Activated CD8-positive, alpha-beta T cell treated with anti-CD3 and anti-CD28 coated beads, Interleukin-2, amount 10 ng/mL, durations not matched to agents 7 days and 5 days (primary cell): ENCODE measurements around the gene ABI3BP. TPM values are rescaled to one million over a fixed set of nuclear protein-coding genes. Genes with fewer than 3 reads are reported as not detected.

Experiments used
- ATAC-seq: fragments of 150-1000 bp; cut with Tn5 transposase; one replicate; pipeline ENCODE4 v1.10.0; 2021; ENCODE audit warnings: moderate library complexity
- CTCF ChIA-PET: fragments of 350-600 bp; sonication (Branson Sonifier 250); formaldehyde crosslinking; loops from one replicate; lab custom pipeline; 2021; ENCODE audit warnings: antibody characterized with exemption; lab: Charles Lee
- POLR2A ChIA-PET: fragments of 350-600 bp; sonication (Branson Sonifier 250); formaldehyde crosslinking; loops from one replicate; lab custom pipeline; 2021; ENCODE audit warnings: antibody characterized with exemption; lab: Charles Lee
- DNase-seq: peaks from one replicate; pipeline ENCODE4 v3.0.0-alpha.2; 2020
- H3K27ac Mint-ChIP-seq: one replicate; pipeline ENCODE4 v1.8.0; 2021; ENCODE audit warnings: mild to moderate bottlenecking, mixed read lengths
- H3K27me3 Mint-ChIP-seq: one replicate; pipeline ENCODE4 v1.8.0; 2021; ENCODE audit warnings: low read depth, mixed read lengths
- H3K36me3 Mint-ChIP-seq: one replicate; pipeline ENCODE4 v1.8.0; 2021; ENCODE audit warnings: low read depth, mixed read lengths
- H3K4me1 Mint-ChIP-seq: one replicate; pipeline ENCODE4 v1.8.0; 2021; ENCODE audit warnings: low read depth, mixed read lengths
- H3K4me3 Mint-ChIP-seq: one replicate; pipeline ENCODE4 v1.8.0; 2021; ENCODE audit warnings: mild to moderate bottlenecking, mixed read lengths
- H3K9me3 Mint-ChIP-seq: one replicate; pipeline ENCODE4 v1.8.0; 2022; ENCODE audit warnings: mixed read lengths; ENCODE audit not compliant: insufficient read depth
- total RNA-seq, 2 experiments: library from RNA; stranded (reverse); gene quantifications; one replicate each; pipeline ENCODE4 v1.2.3, GENCODE V29; 2021

The ABI3BP gene
- total RNA-seq, 2 experiments from 2014 or later, result 0.16 TPM; not detected in 1

- Mint-ChIP-seq H3K9me3 (no peaks in the 10 kb centered on the region), H3K27ac (no peak overlapping the region), H3K36me3 (no peaks in the 10 kb centered on the region), H3K4me1 (no peaks in the 10 kb centered on the region), H3K27me3 (no peaks in the 10 kb centered on the region), H3K4me3 (no peak overlapping the region)
- POLR2A ChIA-PET, result no interaction called here
- ATAC-seq (no peak), DNase-seq (no peak)
- CTCF ChIA-PET, result no interaction called here
These were observed 11.9 kb downstream of the ABI3BP start for GRCh38 chr3:100981164-100981911.

- Mint-ChIP-seq H3K27ac (no peak overlapping the region), H3K4me1 (no peaks in the 10 kb centered on the region), H3K36me3 (no peaks in the 10 kb centered on the region), H3K9me3 (no peaks in the 10 kb centered on the region), H3K27me3 (peaks cover 4% of the 10 kb centered on the region), H3K4me3 (no peak overlapping the region)
- ATAC-seq (no peak), DNase-seq (no peak)
- ChIA-PET CTCF (no interaction called here), POLR2A (no interaction called here)
These were observed 15.1 kb downstream of the ABI3BP start for GRCh38 chr3:100978011-100978659.

GRCh38 chr3:100976611-100977010 lies 16.6 kb downstream of the ABI3BP start:
- no peaks in the 10 kb centered on the region for H3K4me1 Mint-ChIP-seq

GRCh38 chr3:100975714-100976113 lies 17.5 kb downstream of the ABI3BP start:
- Mint-ChIP-seq H3K9me3 (no peaks in the 10 kb centered on the region), H3K4me1 (no peaks in the 10 kb centered on the region), H3K27me3 (peaks cover 9% of the 10 kb centered on the region), H3K36me3 (no peaks in the 10 kb centered on the region), H3K4me3 (no peak overlapping the region), H3K27ac (no peak overlapping the region)
- ChIA-PET POLR2A (no interaction called here), CTCF (no interaction called here)
- DNase-seq, result no peak
- no peak for ATAC-seq

More at GRCh38 chr3:100976611-100977010, 16.6 kb downstream of the ABI3BP start:
- Mint-ChIP-seq H3K27ac (no peak overlapping the region), H3K36me3 (no peaks in the 10 kb centered on the region), H3K9me3 (no peaks in the 10 kb centered on the region), H3K27me3 (peaks cover 7% of the 10 kb centered on the region), H3K4me3 (no peak overlapping the region)
- ChIA-PET POLR2A (no interaction called here), CTCF (no interaction called here)
- ATAC-seq (no peak), DNase-seq (no peak)

- ATAC-seq, result no peak
- no peak overlapping the region for H3K27ac Mint-ChIP-seq
- H3K4me1 Mint-ChIP-seq, result no peaks in the 10 kb centered on the region
- H3K4me3 Mint-ChIP-seq, result no peak overlapping the region
- peaks cover 9% of the 10 kb centered on the region for H3K27me3 Mint-ChIP-seq
- H3K36me3 Mint-ChIP-seq, result no peaks in the 10 kb centered on the region
- ChIA-PET CTCF (no interaction called here), POLR2A (interaction anchor here (0.6 kb wide), 1 partner anchor 562 kb away, joined by 3 read pairs; no protein-coding TSS in a partner anchor)
- H3K9me3 Mint-ChIP-seq, result no peaks in the 10 kb centered on the region
- DNase-seq, result no peak
These were observed 19.6 kb downstream of the ABI3BP start for GRCh38 chr3:100973594-100973993.

- DNase-seq (no peak), ATAC-seq (no peak)
- Mint-ChIP-seq H3K4me1 (no peaks in the 10 kb centered on the region), H3K36me3 (no peaks in the 10 kb centered on the region), H3K27me3 (peaks cover 9% of the 10 kb centered on the region), H3K4me3 (no peak overlapping the region), H3K27ac (no peak overlapping the region), H3K9me3 (no peaks in the 10 kb centered on the region)
- ChIA-PET POLR2A (no interaction called here), CTCF (no interaction called here)
These were observed 20.4 kb downstream of the ABI3BP start for GRCh38 chr3:100972867-100973266.

GRCh38 chr3:100972301-100972844 lies 20.8 kb downstream of the ABI3BP start:
- ATAC-seq, result no peak

GRCh38 chr3:100971798-100972197 lies 21.4 kb downstream of the ABI3BP start:
- no peak for ATAC-seq
- H3K27ac Mint-ChIP-seq, result no peak overlapping the region

More at GRCh38 chr3:100972301-100972844, 20.8 kb downstream of the ABI3BP start:
- Mint-ChIP-seq H3K4me1 (no peaks in the 10 kb centered on the region), H3K36me3 (no peaks in the 10 kb centered on the region), H3K27me3 (peaks cover 9% of the 10 kb centered on the region), H3K27ac (no peak overlapping the region), H3K9me3 (no peaks in the 10 kb centered on the region), H3K4me3 (no peak overlapping the region)
- POLR2A ChIA-PET, result no interaction called here
- no peak for DNase-seq
- CTCF ChIA-PET, result no interaction called here

GRCh38 chr3:100970477-100970990 lies 22.7 kb downstream of the ABI3BP start:
- DNase-seq (no peak), ATAC-seq (no peak)
- ChIA-PET POLR2A (no interaction called here), CTCF (no interaction called here)
- Mint-ChIP-seq H3K4me3 (no peak overlapping the region), H3K9me3 (no peaks in the 10 kb centered on the region), H3K4me1 (no peaks in the 10 kb centered on the region), H3K27me3 (peaks cover 9% of the 10 kb centered on the region), H3K36me3 (no peaks in the 10 kb centered on the region), H3K27ac (no peak overlapping the region)

More at GRCh38 chr3:100971798-100972197, 21.4 kb downstream of the ABI3BP start:
- no peak for DNase-seq
- ChIA-PET CTCF (no interaction called here), POLR2A (no interaction called here)
- no peak overlapping the region for H3K4me3 Mint-ChIP-seq
- no peaks in the 10 kb centered on the region for H3K36me3 Mint-ChIP-seq
- H3K27me3 Mint-ChIP-seq, result peaks cover 9% of the 10 kb centered on the region
- no peaks in the 10 kb centered on the region for H3K9me3 Mint-ChIP-seq
- no peaks in the 10 kb centered on the region for H3K4me1 Mint-ChIP-seq

- ChIA-PET POLR2A (no interaction called here), CTCF (no interaction called here)
- Mint-ChIP-seq H3K27me3 (peaks cover 9% of the 10 kb centered on the region), H3K9me3 (no peaks in the 10 kb centered on the region), H3K27ac (no peak overlapping the region), H3K4me3 (no peak overlapping the region), H3K4me1 (no peaks in the 10 kb centered on the region), H3K36me3 (no peaks in the 10 kb centered on the region)
- ATAC-seq, result no peak
- no peak for DNase-seq
These were observed 24.0 kb downstream of the ABI3BP start for GRCh38 chr3:100968932-100969906.

GRCh38 chr3:100966807-100967206 lies 26.4 kb downstream of the ABI3BP start:
- peaks cover 2% of the 10 kb centered on the region for H3K27me3 Mint-ChIP-seq
- H3K4me3 Mint-ChIP-seq, result no peak overlapping the region
- ChIA-PET POLR2A (no interaction called here), CTCF (no interaction called here)
- DNase-seq (no peak), ATAC-seq (no peak)
- H3K4me1 Mint-ChIP-seq, result no peaks in the 10 kb centered on the region
- no peaks in the 10 kb centered on the region for H3K9me3 Mint-ChIP-seq
- H3K27ac Mint-ChIP-seq, result no peak overlapping the region
- H3K36me3 Mint-ChIP-seq, result no peaks in the 10 kb centered on the region
